Spleen (tissue), 7 donors: ENCODE results near the gene MAGI3.

Experiments used
- POLR2A ChIP-seq, 3 donors: fragments of 450-650 bp; IDR thresholded peaks; one replicate each; pipeline ENCODE4 v1.5.1; 2017; ENCODE audit warnings: antibody characterized with exemption in 3 of 3, mild to moderate bottlenecking in 1 of 3
- POLR2AphosphoS5 ChIP-seq, 3 donors: sonication (generic); formaldehyde crosslinking; IDR thresholded peaks; one replicate each; pipeline ENCODE4 v1.5.1; 2017; ENCODE audit warnings: antibody characterized with exemption in 3 of 3
- TF ChIP-seq, protein P1 (sequence below), 11 experiments: fragments of 200-600 bp in 7 of 11; fragments of 450-650 bp in 4 of 11; sonication (generic) in 4 of 11; IDR thresholded peaks in 8 of 11; conservative IDR thresholded peaks in 3 of 11; 1 replicate in 7 of 11; 2 replicates in 4 of 11; pipeline versions ENCODE4 v1.4.0 to v1.8.0; 2016 to 2021; ENCODE audit warnings: antibody characterized with exemption in 11 of 11, inconsistent platforms in 4 of 11, mild to moderate bottlenecking in 1 of 11
- donor health status: DM: no; HTN: no; CAD: no; lungs with moderate emphysema.
- donor health status: DM: no; HTN: no; CAD: no.
- donor health status: DM: no; HTN: no; CAD: no.

DNA sequence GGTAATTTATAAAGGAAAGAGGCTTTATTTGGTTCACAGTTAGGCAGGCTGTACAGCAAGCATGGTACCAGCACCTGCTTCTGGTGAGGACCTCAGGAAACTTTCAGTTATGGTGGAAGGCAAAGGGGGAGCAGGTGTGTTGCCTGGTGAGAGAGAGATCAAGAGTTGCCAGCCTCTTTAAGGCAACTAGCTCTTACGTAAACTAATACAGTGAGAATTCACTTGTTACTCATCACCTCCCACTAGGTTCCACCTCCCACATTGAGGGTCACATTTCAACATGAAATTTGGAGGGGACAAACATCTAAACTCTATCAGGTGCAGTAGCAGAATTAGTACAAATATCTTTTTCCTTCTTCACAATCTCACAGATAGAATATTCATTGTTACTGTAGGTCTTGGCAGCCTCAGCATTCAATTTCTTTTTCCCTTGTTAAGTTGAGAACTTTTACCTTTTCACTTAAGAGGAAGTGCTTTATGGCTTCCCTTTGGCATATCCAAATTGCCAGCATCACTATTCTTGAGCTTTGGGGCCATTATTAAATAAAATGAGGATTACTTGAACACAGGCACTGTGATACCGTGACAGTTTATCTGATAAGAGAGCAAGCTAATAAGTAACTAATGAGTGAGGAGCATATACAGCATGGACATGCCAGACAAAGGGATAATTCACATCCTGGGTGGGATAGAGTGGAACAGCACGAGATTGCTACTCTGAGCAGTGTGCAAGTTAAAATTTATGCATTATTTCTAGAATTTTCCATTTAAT, 48.4 kb downstream of the MAGI3 start:
- TF ChIP-seq, protein P1, sequence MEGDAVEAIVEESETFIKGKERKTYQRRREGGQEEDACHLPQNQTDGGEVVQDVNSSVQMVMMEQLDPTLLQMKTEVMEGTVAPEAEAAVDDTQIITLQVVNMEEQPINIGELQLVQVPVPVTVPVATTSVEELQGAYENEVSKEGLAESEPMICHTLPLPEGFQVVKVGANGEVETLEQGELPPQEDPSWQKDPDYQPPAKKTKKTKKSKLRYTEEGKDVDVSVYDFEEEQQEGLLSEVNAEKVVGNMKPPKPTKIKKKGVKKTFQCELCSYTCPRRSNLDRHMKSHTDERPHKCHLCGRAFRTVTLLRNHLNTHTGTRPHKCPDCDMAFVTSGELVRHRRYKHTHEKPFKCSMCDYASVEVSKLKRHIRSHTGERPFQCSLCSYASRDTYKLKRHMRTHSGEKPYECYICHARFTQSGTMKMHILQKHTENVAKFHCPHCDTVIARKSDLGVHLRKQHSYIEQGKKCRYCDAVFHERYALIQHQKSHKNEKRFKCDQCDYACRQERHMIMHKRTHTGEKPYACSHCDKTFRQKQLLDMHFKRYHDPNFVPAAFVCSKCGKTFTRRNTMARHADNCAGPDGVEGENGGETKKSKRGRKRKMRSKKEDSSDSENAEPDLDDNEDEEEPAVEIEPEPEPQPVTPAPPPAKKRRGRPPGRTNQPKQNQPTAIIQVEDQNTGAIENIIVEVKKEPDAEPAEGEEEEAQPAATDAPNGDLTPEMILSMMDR (IDR thresholded peaks at IDR 0.05 in 8 of 11, conservative IDR thresholded peaks at IDR 0.05 in 3 of 11): no peak
- TF ChIP-seq POLR2A (IDR thresholded peaks at IDR 0.05) (no peak), POLR2AphosphoS5 (IDR thresholded peaks at IDR 0.05) (no peak)
